Activated CD8-positive, alpha-beta memory T cell treated with anti-CD3 and anti-CD28 coated beads, Interleukin-2, amount 50 U/mL, for 1 hour (primary cell): ENCODE results near the gene FAM174B.

Source experiments
- DNase-seq: peaks from one replicate; pipeline ENCODE4 v3.0.0-alpha.2; 2020; ENCODE audit errors: extremely low read depth

FAM174B gene

GRCh38 chr15:92664178-92664900 is 8.8 kb upstream of the FAM174B start:
- DNase-seq = no peak

GRCh38 chr15:92663250-92663951 is 7.8 kb upstream of the FAM174B start:
- no peak for DNase-seq

GRCh38 chr15:92662762-92663161 is 7.2 kb upstream of the FAM174B start:
- DNase-seq = no peak

GRCh38 chr15:92661956-92662355 is 6.4 kb upstream of the FAM174B start:
- no peak for DNase-seq

GRCh38 chr15:92661069-92661468 is 5.5 kb upstream of the FAM174B start:
- DNase-seq = no peak

GRCh38 chr15:92657486-92657885 is 1.9 kb upstream of the FAM174B start:
- no peak for DNase-seq

GRCh38 chr15:92656089-92656488 is 514 bp upstream of the FAM174B start:
- DNase-seq = no peak

GRCh38 chr15:92654662-92655061 is 913 bp downstream of the FAM174B start:
- no peak for DNase-seq

- no peak for DNase-seq
Observed at GRCh38 chr15:92653836-92654539, 1.6 kb downstream of the FAM174B start.

- DNase-seq = no peak
Observed at GRCh38 chr15:92653366-92653765, 2.2 kb downstream of the FAM174B start.

- no peak for DNase-seq
Observed at GRCh38 chr15:92652576-92652966, 3.0 kb downstream of the FAM174B start.

GRCh38 chr15:92651877-92652575 is 3.5 kb downstream of the FAM174B start:
- DNase-seq = no peak

- no peak for DNase-seq
Observed at GRCh38 chr15:92650966-92651365, 4.6 kb downstream of the FAM174B start.

GRCh38 chr15:92650256-92650655 is 5.3 kb downstream of the FAM174B start:
- DNase-seq = no peak

- no peak for DNase-seq
Observed at GRCh38 chr15:92648190-92648875, 7.2 kb downstream of the FAM174B start.

- DNase-seq = no peak
Observed at GRCh38 chr15:92647467-92648163, 8.0 kb downstream of the FAM174B start.

GRCh38 chr15:92646216-92646615 is 9.4 kb downstream of the FAM174B start:
- no peak for DNase-seq

GRCh38 chr15:92645731-92646130 is 9.8 kb downstream of the FAM174B start:
- no peak for DNase-seq

GRCh38 chr15:92645051-92645631 is 10.4 kb downstream of the FAM174B start:
- no peak for DNase-seq
